Islet precursor cell (in vitro differentiated cells): Measurements from ENCODE around the gene BTBD10.
"Not testable (repeated sequence)": the region's sequence is repeated elsewhere in the genome, so short reads cannot be mapped to it uniquely, and the experiment has no call there.

Source experiments
- DNase-seq: peaks from one replicate; pipeline ENCODE4 v3.0.0-alpha.2; 2018

Gene BTBD10

GRCh38 chr11:13440100-13440855 is 22.7 kb downstream of the BTBD10 start:
- DNase-seq: peak; percentile 38

- DNase-seq: no peak
Measured at GRCh38 chr11:13438291-13438690, 24.7 kb downstream of the BTBD10 start.

DNA sequence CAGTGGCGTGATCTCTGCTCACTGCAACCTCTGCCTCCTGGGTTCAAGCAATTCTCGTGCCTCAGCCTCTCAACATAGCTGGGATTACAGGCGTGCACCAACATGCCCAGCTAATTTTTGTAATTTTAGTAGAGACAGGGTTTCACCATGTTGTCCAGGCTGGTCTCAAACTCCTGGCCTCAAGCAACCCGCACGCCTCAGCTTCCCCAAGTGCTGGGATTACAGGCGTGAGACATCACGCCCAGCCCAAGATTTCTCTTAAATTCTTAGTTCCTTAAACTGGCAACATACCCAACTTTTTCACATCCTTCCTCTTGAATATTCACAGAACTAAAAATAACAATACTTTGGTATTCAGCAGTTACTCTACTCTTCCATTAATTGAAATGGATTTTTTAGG is 26.2 kb downstream of the BTBD10 start:
- DNase-seq: not testable (repeated sequence)

DNA sequence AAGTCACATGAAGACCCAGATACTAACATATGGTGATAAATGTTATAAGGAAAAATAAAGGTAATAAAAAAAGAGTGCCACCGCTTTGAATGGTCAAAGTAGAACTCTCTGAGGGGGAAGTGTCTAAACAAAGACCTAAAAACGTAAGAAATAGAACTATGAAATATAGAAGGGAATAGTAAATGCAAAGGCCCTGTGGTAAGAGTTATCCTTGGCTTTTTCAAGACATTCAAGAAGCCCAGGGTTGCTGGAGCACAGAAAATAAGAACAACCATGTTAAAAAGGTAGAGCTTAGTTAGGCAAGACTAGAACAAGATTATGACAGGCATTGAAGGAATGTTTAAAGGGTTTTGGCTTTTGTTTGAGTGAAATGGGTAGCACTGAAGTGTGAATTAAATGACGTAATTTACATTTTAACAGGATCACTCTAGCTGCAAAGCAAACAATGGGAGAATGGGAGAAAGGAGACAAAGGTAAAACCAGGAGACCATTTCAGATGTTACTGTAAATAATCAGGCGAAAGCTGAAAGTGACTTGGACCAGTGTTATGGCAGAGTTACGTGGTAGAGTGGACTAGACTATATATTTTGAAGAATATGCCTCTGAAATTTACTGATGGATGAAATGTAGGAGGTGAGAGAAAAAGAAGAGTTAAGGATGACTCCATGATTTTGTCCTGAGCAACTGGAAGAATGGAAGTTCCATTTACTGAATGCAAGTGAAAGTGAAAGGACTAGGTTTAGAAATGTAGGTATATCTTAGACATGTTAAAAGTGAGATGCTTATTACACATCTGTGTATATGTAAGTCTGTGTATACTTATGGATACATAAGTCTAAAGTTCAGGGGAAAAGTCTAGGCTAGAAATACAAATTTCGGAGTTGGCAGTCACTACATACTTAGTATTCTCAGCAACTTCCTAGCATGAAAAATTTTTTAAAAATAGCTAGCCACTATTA is 28.5 kb downstream of the BTBD10 start:
- no peak for DNase-seq

DNA sequence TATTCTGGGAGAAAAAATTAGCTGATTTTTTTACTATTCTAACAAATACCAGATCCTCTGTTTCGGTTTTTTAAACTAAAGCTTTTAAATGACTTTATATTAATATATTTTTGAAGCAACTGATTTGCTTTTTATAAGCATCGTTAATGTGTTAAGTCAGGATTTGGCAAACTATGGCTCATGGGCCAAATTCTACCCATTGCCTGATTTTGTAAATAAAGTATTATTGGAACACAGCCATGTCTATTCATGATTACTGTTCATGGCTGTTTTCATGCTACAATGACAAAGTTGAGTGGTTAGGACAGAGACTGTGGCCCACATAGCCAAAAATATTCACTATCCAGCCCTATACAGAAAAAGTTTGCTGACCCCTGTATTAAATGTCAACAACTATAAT is 29.6 kb downstream of the BTBD10 start:
- DNase-seq: no peak

DNA sequence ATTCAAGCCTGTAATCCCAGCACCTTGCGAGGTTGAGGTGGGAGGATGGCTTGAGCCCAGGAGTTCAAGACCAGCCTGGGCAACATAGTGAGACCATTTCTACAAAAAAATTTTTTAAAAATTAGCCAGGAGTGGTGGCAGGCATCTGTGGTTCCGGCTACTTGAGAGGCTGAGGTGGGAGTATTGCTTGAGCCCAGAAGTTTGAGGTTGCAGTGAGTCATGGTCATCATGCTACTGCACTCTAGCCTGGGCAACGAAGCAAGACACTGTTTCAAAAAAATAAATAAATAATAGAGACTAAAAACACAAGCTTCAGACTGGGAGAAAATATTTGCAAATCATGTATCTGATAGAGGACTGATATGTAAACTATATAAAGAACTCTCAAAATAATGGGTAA is 33.2 kb downstream of the BTBD10 start:
- DNase-seq: no peak

DNA sequence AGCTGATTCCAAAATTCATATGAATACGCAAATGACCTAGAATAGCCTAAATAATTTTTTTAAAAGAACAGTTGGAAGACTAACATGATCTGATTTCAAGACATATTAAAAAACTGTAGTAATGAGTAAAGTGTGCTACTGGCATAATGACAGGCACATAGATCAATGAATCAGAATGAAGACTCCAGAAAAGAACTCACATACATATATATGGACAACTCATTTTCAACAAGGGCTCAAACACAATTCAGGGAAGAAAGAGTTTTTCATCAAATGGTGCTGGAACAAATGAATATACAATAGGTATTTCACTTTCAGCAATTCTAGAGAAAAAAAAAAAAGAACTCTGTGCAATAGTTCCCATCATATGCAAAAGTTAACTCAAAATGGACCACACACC is 33.7 kb downstream of the BTBD10 start:
- no peak for DNase-seq

- DNase-seq: no peak
Measured at GRCh38 chr11:13427440-13427839, 35.6 kb downstream of the BTBD10 start.

GRCh38 chr11:13423372-13423771 is 39.6 kb downstream of the BTBD10 start:
- no peak for DNase-seq

GRCh38 chr11:13421561-13421960 is 41.5 kb downstream of the BTBD10 start:
- DNase-seq: no peak

- DNase-seq: no peak
Measured at GRCh38 chr11:13415201-13415600, 47.8 kb downstream of the BTBD10 start.

DNA sequence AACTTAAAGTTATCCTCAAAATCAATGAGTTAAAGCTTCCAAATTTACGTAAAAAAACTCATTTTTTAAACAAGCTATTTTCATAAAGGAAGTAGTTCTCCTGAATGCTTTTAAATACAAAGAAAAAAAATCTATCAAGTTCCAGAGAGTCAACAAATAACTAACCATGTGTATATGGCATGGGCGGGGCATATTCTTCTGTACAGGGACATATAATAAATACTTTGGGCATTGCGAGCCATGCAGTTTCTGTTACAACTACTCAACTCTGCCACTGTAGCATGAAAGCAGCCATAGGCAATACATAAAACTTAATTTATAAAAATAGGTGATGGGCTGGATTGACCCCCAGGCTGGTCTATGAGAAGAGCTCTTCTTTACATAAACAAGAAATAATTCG is 57.8 kb downstream of the BTBD10 start:
- DNase-seq: no peak

- DNase-seq: not testable (repeated sequence)
Measured at GRCh38 chr11:13398335-13398734, 64.7 kb downstream of the BTBD10 start.

DNA sequence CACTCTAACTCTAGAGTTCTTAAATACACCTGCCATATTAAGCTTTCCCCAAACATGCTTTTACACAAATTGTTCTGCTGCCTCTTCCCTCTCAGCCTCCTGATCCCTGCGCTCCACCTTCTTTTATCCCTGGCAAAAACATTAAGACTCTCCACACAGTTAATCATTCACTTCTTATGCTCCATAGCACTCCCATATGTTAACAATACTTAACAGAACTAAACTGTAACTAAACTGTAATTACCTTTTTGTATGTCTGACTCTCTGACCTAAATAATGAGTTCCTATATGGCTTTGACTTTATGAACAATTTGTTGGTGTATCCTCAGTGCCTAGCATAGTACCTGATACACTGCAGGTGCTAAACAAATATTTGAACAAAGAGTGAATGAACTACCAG is 71.8 kb downstream of the BTBD10 start:
- no peak for DNase-seq

DNA sequence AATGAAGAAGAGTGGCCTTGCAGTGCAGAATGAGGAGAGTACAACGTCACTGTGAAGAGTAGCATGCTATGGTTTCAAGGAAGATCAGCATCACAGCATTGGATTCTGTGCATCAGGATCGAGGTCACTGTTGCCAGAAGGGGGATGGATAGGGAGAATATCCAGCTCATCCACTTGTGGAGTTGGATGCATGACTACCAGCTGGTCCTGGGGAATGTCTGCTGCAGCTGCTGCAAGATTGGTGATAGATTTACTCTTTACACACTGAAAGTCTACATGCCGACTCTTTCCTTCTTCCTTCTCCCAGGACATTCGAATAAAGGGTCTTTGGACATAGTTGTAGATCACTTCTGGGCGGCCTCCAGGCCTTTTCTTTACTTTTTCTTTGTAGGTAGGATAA is 74.3 kb downstream of the BTBD10 start:
- no peak for DNase-seq

GRCh38 chr11:13386567-13386966 is 76.5 kb downstream of the BTBD10 start:
- DNase-seq: no peak

DNA sequence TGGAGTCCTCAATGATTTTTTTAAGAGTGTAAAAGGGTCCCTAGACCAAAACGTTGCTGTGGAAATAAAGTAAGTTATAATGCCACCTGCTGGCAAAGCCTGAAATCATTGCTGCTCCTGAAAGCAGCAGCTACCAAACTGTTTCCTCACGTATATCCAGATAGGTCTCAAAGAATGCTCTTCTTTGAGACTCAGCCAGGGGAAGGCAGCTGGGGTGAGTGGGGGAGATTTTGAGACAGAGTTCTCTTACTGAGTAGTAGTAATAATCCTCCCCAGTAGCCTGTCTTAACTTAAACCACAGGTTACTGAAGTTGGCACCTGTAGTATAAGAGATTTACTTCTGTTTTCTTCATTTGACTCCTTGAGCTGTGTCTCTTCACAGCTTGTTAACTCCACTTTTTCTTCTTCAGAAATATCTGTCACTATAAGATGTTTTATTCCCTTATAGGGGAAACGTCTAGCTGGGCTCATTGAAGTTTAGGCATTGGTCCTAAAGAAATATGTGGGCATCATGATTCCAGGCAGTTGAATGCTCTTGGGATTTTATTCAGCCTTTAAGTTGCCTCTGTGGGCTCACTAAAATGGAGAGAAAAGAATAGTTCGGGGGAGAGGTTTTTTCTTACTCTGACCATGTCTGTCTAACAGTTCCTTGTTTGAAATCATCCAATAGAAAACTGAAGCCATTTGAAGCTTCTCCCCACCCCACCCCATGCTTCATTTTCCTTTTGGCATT is 77.9 kb downstream of the BTBD10 start:
- no peak for DNase-seq

GRCh38 chr11:13382751-13383150 is 80.3 kb downstream of the BTBD10 start:
- no peak for DNase-seq

DNA sequence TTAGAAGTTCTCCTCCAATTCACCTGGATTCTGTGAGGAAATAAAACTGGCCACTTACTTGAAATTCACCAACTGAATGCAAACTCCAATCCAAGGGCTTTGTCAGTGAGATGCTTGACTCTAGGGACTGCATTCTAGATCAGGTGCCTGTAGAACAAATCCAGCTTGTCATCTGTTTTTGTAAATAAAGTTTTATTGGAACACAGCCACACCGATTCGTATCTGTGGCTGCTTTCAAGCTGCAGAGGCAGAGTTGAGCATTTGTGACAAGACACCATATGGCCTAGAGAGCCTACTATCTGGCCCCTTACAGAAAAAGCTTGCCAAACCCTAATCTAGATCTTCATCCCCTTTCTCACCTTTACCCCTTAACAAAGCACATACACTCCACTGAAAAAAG is 82.3 kb downstream of the BTBD10 start:
- DNase-seq: no peak

- no peak for DNase-seq
Measured at GRCh38 chr11:13378316-13378715, 84.7 kb downstream of the BTBD10 start.

GRCh38 chr11:13376838-13377237 is 86.2 kb downstream of the BTBD10 start:
- DNase-seq: no peak

GRCh38 chr11:13376402-13376801 is 86.6 kb downstream of the BTBD10 start:
- no peak for DNase-seq

DNA sequence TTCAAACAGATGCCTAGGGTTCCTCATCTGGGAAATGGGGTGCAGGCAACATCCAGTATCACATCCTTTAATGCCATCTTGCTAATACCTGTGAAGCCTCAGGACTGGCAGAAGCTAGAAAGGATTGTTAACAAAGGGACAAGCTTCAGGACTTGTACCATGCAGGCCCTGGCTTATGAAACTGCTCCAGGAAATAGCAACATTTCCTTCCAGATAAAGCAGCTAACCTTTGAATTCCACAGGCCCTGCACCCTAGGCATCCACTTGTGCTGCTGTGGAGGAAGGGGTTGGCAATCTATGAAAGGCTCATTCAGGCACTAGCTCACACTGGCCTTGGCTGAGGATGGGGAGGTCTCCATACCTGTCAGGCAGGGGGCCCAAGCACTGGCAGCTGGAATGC is 87.2 kb downstream of the BTBD10 start:
- DNase-seq: no peak
